OCI-LY3 (cell line): ENCODE results near the gene TARS2.

Experiments used
- H2AFZ ChIP-seq: fragments of 200-600, 300-600 bp; shearing (Covaris generic); 2 replicates; pipeline ENCODE4 v1.6.0; 2014; ENCODE audit warnings: antibody characterized with exemption, low read depth, low read length
- H3K27ac ChIP-seq: fragments of 200-600, 300-600 bp; sonication (generic); 2 replicates; pipeline ENCODE4 v1.5.1; 2014; ENCODE audit warnings: mild to moderate bottlenecking, low read length, moderate library complexity, mixed read lengths
- H3K27me3 ChIP-seq: fragments of 200-600, 300-600 bp; sonication (generic); 2 replicates; pipeline ENCODE4 v1.6.1; 2014; ENCODE audit warnings: low read depth, low read length, mixed read lengths
- H3K36me3 ChIP-seq: fragments of 200-600, 300-600 bp; sonication (generic); replicated peaks from 2 replicates; pipeline ENCODE3; 2014; ENCODE audit warnings: low read depth, low read length, mixed read lengths
- H3K4me1 ChIP-seq: fragments of 300-600, 200-600 bp; sonication (generic); 2 replicates; pipeline ENCODE4 v1.6.1; 2014; ENCODE audit warnings: low read length, mixed read lengths
- H3K4me2 ChIP-seq: fragments of 200-600, 300-600 bp; sonication (generic); 2 replicates; pipeline ENCODE4 v1.6.1; 2014; ENCODE audit warnings: low read length, mixed read lengths
- H3K4me3 ChIP-seq: fragments of 300-600, 200-600 bp; sonication (generic); 2 replicates; pipeline ENCODE4 v1.5.1; 2014; ENCODE audit warnings: antibody characterized with exemption, mild to moderate bottlenecking, low read length, moderate library complexity
- H3K79me2 ChIP-seq: fragments of 300-600, 200-600 bp; shearing (Covaris generic); 2 replicates; pipeline ENCODE4 v1.6.1; 2014; ENCODE audit warnings: mild to moderate bottlenecking, low read length, mixed read lengths
- H3K9ac ChIP-seq: fragments of 300-600, 200-600 bp; shearing (Covaris generic); 2 replicates; pipeline ENCODE4 v1.6.0; 2014; ENCODE audit warnings: mild to moderate bottlenecking, low read length, moderate library complexity
- H3K9me3 ChIP-seq: fragments of 200-600, 300-600 bp; shearing (Covaris generic); 2 replicates; pipeline ENCODE4 v1.6.1; 2014; ENCODE audit warnings: low read length, mixed read lengths; ENCODE audit not compliant: insufficient read depth
- H4K20me1 ChIP-seq: fragments of 200-600, 300-600 bp; sonication (generic); 2 replicates; pipeline ENCODE4 v1.6.1; 2016; ENCODE audit warnings: low read length, mixed read lengths; ENCODE audit not compliant: insufficient read depth
- CTCF ChIP-seq: fragments of 200-600, 300-600 bp; sonication (generic); IDR thresholded peaks from 2 replicates; pipeline ENCODE4 v1.5.1; 2014; ENCODE audit warnings: antibody characterized with exemption, low read length, low read depth
- EZH2phosphoT487 ChIP-seq: fragments of 200-600 bp; shearing (Covaris generic); IDR thresholded peaks from 2 replicates; pipeline ENCODE4 v1.6.1; 2018; ENCODE audit warnings: antibody characterized with exemption, mixed run types, low read depth

Gene TARS2

DNA sequence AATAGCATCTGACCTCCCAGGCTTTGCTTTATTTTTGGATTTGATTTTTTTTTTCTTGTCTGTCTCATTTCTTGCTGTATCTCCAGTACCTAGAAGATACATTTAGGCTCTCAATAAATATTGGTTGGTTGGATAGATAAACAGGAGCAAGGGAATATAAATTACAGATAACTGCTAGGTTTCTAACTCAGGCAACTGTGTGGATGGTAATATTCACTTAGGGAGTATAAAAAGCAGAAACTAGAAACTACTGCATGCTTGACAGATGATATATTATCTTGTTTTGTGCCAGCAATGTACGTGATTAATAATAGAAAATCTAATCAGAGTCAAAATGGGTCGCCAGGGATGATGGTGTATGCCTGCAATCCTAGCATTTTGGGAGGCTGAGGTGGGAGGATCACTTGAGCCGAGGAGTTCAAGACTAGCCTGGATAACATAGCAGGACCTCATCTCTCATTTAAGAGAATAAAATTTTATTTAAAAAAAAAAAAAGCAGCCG is 31.0 kb upstream of the TARS2 start:
- no peaks in the 10 kb centered on the region for H3K9me3 ChIP-seq
- H3K9ac ChIP-seq, result no peak overlapping the region
- peaks cover 6% of the 10 kb centered on the region for H3K4me1 ChIP-seq
- peaks cover 19% of the 10 kb centered on the region for H3K36me3 ChIP-seq
- H3K27ac ChIP-seq, result no peak overlapping the region
- TF ChIP-seq CTCF, result no peak
- no peak for TF ChIP-seq EZH2phosphoT487
- H3K4me3 ChIP-seq, result no peak overlapping the region
- no peaks in the 10 kb centered on the region for H4K20me1 ChIP-seq
- H3K4me2 ChIP-seq, result no peak overlapping the region
- no peaks in the 10 kb centered on the region for H3K27me3 ChIP-seq
- no peaks in the 10 kb centered on the region for H3K79me2 ChIP-seq
- H2AFZ ChIP-seq, result no peak overlapping the region

DNA sequence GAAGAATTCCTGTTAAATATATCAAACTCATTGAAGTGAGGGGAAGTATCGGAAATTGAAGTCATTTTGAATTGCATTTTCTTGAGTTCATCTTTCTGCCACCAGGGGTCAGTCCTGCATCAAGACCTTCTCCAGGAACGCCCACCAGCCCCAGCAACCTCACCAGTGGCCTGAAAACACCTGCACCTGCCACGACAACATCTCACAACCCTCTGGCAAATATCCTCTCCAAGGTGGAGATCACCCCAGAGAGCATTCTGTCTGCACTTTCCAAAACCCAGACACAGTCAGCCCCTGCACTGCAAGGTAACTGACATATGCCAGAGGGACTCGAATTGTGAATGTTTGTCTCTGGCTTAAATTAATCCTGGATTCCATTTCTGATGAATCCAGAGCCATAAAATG is 22.8 kb upstream of the TARS2 start:
- Histone ChIP-seq H4K20me1 (no peaks in the 10 kb centered on the region), H3K36me3 (peaks cover 13% of the 10 kb centered on the region), H3K9ac (no peak overlapping the region), H3K27ac (no peak overlapping the region), H3K4me2 (no peak overlapping the region), H3K4me3 (no peak overlapping the region), H3K9me3 (no peaks in the 10 kb centered on the region), H3K27me3 (no peaks in the 10 kb centered on the region), H3K79me2 (no peaks in the 10 kb centered on the region), H3K4me1 (peaks cover 6% of the 10 kb centered on the region), H2AFZ (no peak overlapping the region)
- TF ChIP-seq EZH2phosphoT487, result no peak
- TF ChIP-seq CTCF, result peak; percentile 84

DNA sequence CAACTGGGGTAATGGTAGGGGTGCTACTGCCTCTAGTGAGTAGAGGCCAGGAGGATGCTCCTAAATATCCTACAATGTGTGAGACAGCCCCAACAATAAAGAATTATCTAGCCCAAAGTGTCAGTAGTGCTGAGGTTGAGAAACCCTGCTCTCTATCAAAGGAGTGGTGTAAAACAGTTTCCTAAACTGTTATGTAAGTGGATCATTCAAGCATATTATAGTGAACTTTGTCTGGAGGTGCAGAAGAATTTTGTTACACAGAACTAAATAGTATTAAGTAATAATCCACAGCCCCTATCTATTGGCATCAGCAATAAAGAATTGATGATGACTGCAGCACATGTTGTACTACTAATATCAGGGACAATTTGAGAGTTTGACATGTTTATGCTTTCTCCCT is 20.3 kb upstream of the TARS2 start:
- no peaks in the 10 kb centered on the region for H3K9me3 ChIP-seq
- no peak for TF ChIP-seq EZH2phosphoT487
- TF ChIP-seq CTCF, result no peak
- H3K4me3 ChIP-seq, result no peak overlapping the region
- no peaks in the 10 kb centered on the region for H3K27me3 ChIP-seq
- H2AFZ ChIP-seq, result no peak overlapping the region
- H3K27ac ChIP-seq, result no peak overlapping the region
- no peaks in the 10 kb centered on the region for H4K20me1 ChIP-seq
- peaks cover 26% of the 10 kb centered on the region for H3K36me3 ChIP-seq
- no peaks in the 10 kb centered on the region for H3K79me2 ChIP-seq
- no peaks in the 10 kb centered on the region for H3K4me1 ChIP-seq
- no peak overlapping the region for H3K9ac ChIP-seq
- H3K4me2 ChIP-seq, result no peak overlapping the region

- Histone ChIP-seq H3K27ac (no peak overlapping the region), H3K9ac (no peak overlapping the region), H4K20me1 (no peaks in the 10 kb centered on the region), H2AFZ (no peak overlapping the region), H3K4me2 (no peak overlapping the region), H3K9me3 (no peaks in the 10 kb centered on the region), H3K36me3 (peaks cover 34% of the 10 kb centered on the region), H3K79me2 (no peaks in the 10 kb centered on the region), H3K27me3 (no peaks in the 10 kb centered on the region), H3K4me1 (no peaks in the 10 kb centered on the region), H3K4me3 (no peak overlapping the region)
- TF ChIP-seq EZH2phosphoT487 (no peak), CTCF (no peak)
Measured at GRCh38 chr1:150469291-150469690, 17.9 kb upstream of the TARS2 start.
